OCI-M2 (cell line): ENCODE results near the gene TTI1.
"Not testable (repeated sequence)": the region's sequence is repeated elsewhere in the genome, so short reads cannot be mapped to it uniquely, and the experiment has no call there.

ENCODE experiments used
- DNase-seq: peaks from one replicate; lab custom pipeline; 2025; ENCODE audit not compliant: unreplicated experiment; lab: John Stamatoyannopoulos, UW

Gene TTI1

GRCh38 chr20:37970856-37971245 is 62.4 kb downstream of the TTI1 start:
- no peak for DNase-seq

GRCh38 chr20:37969949-37970855 is 63.1 kb downstream of the TTI1 start:
- no peak for DNase-seq

GRCh38 chr20:37968841-37969401 is 64.3 kb downstream of the TTI1 start:
- DNase-seq: no peak

GRCh38 chr20:37963483-37963882 is 69.8 kb downstream of the TTI1 start:
- DNase-seq: not testable (repeated sequence)

- DNase-seq: no peak
Measured at GRCh38 chr20:37961066-37961465, 72.2 kb downstream of the TTI1 start.

- no peak for DNase-seq
Measured at GRCh38 chr20:37958856-37959520, 74.3 kb downstream of the TTI1 start.

- DNase-seq: no peak
Measured at GRCh38 chr20:37956107-37956585, 77.1 kb downstream of the TTI1 start.

DNA sequence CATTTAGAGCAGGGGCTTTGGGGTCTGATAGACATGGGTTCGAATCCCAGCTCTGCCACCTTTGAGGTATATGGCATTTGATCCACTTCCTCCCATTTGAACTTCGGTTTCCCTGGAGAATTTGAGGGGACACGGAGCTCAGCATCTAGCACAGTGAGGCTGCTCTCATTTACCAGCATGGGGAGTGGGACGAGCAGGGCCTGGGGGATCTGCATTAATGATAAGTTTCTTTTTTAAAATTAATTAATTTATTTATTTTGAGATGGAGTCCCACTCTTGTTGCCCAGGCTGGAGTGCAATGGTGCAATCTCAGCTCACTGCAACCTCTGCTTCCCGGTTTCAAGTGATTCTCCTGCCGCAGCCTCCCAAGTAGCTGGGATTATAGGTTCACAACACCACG is 77.7 kb downstream of the TTI1 start:
- no peak for DNase-seq

GRCh38 chr20:37954626-37955025 is 78.6 kb downstream of the TTI1 start:
- no peak for DNase-seq

GRCh38 chr20:37954190-37954589 is 79.1 kb downstream of the TTI1 start:
- no peak for DNase-seq

DNA sequence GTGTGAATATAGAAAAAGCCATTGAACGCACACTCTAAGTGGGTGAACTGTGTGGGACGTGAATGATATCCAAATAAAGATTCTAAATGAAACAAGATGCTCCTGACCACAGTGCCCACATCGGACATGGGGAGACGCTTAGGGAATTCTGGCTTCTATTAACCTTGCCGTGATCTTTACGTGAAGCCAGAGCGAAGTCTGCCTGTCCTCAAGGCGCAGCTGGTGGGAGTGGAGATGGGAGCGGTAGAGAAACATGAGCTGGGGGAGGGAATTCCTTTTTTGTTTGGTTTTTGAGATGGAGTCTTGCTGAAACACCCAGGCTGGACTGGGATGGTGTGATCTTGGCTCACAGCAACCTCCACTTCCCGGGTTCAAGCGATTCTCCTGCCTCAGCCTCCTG is 84.3 kb downstream of the TTI1 start:
- no peak for DNase-seq

GRCh38 chr20:37947943-37948342 is 85.3 kb downstream of the TTI1 start:
- DNase-seq: no peak

DNA sequence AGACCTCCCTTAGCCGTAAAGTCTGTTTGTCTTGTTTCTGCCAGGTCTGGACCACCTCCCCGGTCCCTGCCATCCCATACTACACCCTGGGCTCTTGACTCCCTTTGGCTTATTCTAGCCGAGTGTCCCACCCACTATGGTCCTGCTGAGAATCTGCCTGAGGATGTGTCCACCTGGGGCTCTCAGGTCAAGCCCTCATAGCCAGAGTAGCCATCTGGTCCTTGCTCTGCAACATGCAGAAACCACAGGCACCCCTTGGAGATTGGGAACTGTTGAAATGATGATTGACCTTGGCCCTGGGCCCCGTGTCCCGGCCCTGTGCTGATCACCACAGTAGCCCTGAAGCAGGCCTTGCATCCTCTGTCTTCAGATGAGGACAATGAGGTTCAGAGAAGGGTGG is 86.3 kb downstream of the TTI1 start:
- no peak for DNase-seq

GRCh38 chr20:37945091-37945547 is 88.1 kb downstream of the TTI1 start:
- no peak for DNase-seq

DNA sequence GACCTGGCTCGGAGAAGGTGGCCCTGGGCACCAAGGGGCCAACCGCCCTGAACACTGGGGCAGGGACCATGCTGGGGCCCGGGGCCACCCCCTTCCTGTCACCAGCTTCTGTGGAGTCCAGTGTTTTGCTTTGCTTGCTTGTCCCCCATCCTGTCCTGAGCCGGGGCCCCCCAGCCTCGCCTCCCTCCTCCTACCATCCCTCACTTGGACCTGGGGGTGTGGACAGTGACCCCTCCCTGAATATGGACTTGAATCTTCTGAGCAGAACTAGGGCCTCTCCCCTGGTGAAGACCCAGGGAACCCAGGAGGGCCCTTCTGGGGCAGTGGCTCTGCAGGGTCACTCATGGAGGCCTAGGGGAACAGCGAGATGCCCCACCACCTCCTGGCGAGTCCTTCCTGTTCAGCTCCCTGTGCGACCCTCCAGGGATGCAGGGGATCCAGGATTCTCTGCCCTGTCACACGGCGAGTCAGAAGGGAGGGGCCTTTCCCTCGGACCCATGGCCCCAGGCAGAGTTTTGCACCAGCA is 88.7 kb downstream of the TTI1 start:
- DNase-seq: no peak

GRCh38 chr20:37943501-37944455 is 89.5 kb downstream of the TTI1 start:
- DNase-seq: no peak

DNA sequence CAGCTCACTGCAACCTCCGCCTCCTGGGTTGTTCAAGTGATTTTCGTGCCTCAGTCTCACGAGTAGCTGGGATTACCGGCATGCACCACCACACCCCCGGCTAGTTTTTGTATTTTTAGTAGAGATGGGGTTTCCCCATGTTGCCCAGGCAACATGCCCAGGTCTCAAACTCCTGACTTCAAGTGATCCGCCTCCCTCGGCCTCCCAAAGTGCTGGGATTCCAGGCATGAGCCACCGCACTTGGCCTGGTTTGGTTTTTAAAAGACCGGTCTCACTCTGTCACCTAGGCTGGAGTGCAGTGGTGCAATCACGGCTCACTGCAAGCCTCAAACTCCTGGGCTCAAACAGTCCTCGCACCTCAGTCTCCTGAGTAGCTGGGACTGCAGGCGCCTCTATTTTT is 90.2 kb downstream of the TTI1 start:
- no peak for DNase-seq

DNA sequence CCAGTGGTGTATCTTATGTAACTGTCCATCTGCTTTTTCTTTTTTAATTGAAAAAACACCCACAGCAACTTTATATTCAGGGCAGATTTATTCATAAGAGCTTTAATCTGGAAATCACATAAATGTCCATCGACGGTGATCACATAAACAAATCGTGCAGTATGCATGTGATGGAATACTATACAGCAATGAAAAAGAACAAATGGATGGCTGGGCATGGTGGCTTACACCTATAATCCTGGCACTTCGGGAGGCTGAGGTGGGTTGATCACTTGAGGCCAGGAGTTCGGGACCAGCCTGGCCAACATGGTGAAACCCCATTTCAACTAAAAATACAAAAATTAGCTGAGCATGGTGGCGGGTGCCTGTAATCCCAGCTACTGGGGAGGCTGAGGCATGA is 91.3 kb downstream of the TTI1 start:
- DNase-seq: no peak

DNA sequence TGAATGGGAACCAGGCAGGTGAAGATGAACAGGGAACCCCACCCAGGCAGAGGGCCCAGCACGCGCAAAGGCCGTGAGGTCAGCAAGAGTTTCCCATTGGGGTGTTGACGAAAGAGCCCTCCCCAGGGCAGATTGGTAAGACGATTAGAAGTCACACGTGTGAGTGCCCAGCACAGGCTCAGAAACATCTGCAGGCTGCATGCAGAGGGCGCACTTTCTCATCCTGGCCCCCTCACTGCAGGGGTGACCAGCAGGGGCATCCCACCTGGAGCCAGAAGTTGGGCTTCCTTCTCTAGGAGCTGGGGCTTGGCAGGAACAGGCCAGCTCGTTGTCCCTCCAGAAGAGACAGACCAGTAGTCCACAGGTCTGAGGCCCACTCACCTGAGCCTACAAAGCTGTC is 91.9 kb downstream of the TTI1 start:
- no peak for DNase-seq

DNA sequence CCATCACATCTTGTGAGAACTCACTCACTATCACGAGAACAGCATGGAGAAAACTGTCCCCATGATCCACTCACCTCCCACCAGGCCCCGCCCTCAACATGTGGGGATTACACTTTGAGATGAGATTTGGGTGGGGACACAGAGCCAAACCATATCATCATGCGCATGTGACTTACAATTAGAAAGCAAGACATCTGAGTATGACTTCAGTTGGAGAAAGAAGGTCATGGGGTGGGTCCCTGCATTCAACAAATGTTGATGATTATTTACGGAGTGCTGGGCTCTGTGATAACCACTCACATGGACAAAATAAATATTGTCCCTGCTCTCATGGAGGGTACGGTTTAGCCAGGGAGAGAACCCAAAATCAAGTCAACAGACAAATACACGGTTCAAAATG is 92.4 kb downstream of the TTI1 start:
- DNase-seq: no peak
